Panc1 (cell line): ENCODE results near the gene ENAH. TPM values are rescaled to one million over a fixed set of nuclear protein-coding genes. Genes with fewer than 3 reads are reported as not detected.

Source experiments
- ATAC-seq: fragments of 200-7000 bp; cut with Tn5 transposase; 2 replicates; pipeline ENCODE4 v1.9.1; 2020; ENCODE audit warnings: mild to moderate bottlenecking, moderate library complexity
- BruUV-seq: library from RNA; stranded (reverse); fragments of 400-500 nt; replicated peaks from 2 replicates; lab custom pipeline; 2021; lab: Mats Ljungman, UMichigan
- CTCF ChIA-PET: fragments of 300-600 bp; sonication (Branson Sonifier 250); formaldehyde crosslinking; loops from one replicate; lab custom pipeline; 2022; ENCODE audit warnings: antibody characterized with exemption; lab: Charles Lee
- POLR2A ChIA-PET: fragments of 300-600 bp; sonication (Branson Sonifier 250); formaldehyde crosslinking; loops from one replicate; lab custom pipeline; 2022; ENCODE audit warnings: antibody characterized with exemption; lab: Charles Lee
- DNase-seq: peaks from one replicate; pipeline ENCODE4 v3.0.0-alpha.2; 2010; ENCODE audit warnings: low read depth, low spot score
- H3K27ac ChIP-seq: 2 replicates; pipeline ENCODE4 v1.5.1; 2011; ENCODE audit warnings: mild to moderate bottlenecking, low read length, inconsistent platforms
- H3K27me3 ChIP-seq: fragments of 200-500 bp; sonication (Bioruptor generic); 2 replicates; pipeline ENCODE4 v1.6.0; 2014; ENCODE audit warnings: low read length, inconsistent platforms; ENCODE audit not compliant: control insufficient read depth, insufficient read depth
- H3K36me3 ChIP-seq: fragments of 200-500 bp; sonication (Bioruptor generic); 2 replicates; pipeline ENCODE4 v1.5.1; 2014; ENCODE audit warnings: inconsistent platforms, mild to moderate bottlenecking, low read length, moderate library complexity; ENCODE audit not compliant: control insufficient read depth, insufficient read depth
- H3K4me1 ChIP-seq: 2 replicates; pipeline ENCODE4 v1.5.1; 2011; ENCODE audit warnings: inconsistent platforms, mild to moderate bottlenecking, low read length, moderate library complexity; ENCODE audit not compliant: control insufficient read depth, insufficient read depth
- H3K4me3 ChIP-seq, 2 experiments: 2 replicates each; pipeline ENCODE4 v1.5.1; 2011 to 2012; ENCODE audit warnings: low read depth in 2 of 2, low read length in 2 of 2, mild to moderate bottlenecking in 2 of 2, inconsistent platforms in 1 of 2, moderate library complexity in 1 of 2
- H3K9me3 ChIP-seq: fragments of 200-500 bp; sonication (Bioruptor generic); 2 replicates; pipeline ENCODE4 v1.5.1; 2014; ENCODE audit warnings: low read depth, mild to moderate bottlenecking, inconsistent platforms, low read length, moderate library complexity; ENCODE audit not compliant: control insufficient read depth, insufficient read depth
- POLR2AphosphoS5 ChIP-seq: IDR thresholded peaks from 2 replicates; pipeline ENCODE4 v1.6.1; 2012; ENCODE audit warnings: mild to moderate bottlenecking, low read depth, low read length, moderate library complexity
- SIN3A ChIP-seq: IDR thresholded peaks from 2 replicates; pipeline ENCODE4 v1.6.1; 2012; ENCODE audit warnings: low read depth, mild to moderate bottlenecking, low read length, moderate library complexity, borderline replicate concordance; ENCODE audit not compliant: insufficient read depth
- TCF7L2 ChIP-seq: IDR thresholded peaks from 2 replicates; pipeline ENCODE4 v1.6.1; 2011; ENCODE audit warnings: mild to moderate bottlenecking, low read depth, low read length, inconsistent platforms
- in situ Hi-C: cut with HindIII; loops from 2 replicates; pipeline ENCODE4 v1.10.0; 2016; ENCODE audit warnings: low sequenced_read_pairs, low pct_unique_long_range_greater_than_20kb
- intact Hi-C: fragments of 100-400 bp; cut with micrococcal nuclease; formaldehyde crosslinking; loops from one replicate; pipeline ENCODE4 v1.10.0; 2022; ENCODE audit not compliant: unreplicated experiment
- total RNA-seq: library from RNA; stranded (reverse); gene quantifications from one replicate; pipeline ENCODE4 v1.2.1, GENCODE V29; 2021; ENCODE audit not compliant: unreplicated experiment
- TF ChIP-seq, protein P1 (sequence below), 2 experiments: IDR thresholded peaks; 2 replicates each; pipeline ENCODE4 v1.6.1; 2011 to 2012; ENCODE audit warnings: low read depth in 2 of 2, control low read depth in 1 of 2, low read length in 1 of 2, mild to moderate bottlenecking in 1 of 2, moderate library complexity in 1 of 2; ENCODE audit not compliant: insufficient read depth in 1 of 2
- TF ChIP-seq, protein P2 (sequence below): fragments of 450-650 bp; IDR thresholded peaks from 2 replicates; pipeline ENCODE4 v1.5.1; 2017; ENCODE audit warnings: mild to moderate bottlenecking

Gene ENAH
- total RNA-seq, 1 experiment from 2014 or later, result 133 TPM

DNA sequence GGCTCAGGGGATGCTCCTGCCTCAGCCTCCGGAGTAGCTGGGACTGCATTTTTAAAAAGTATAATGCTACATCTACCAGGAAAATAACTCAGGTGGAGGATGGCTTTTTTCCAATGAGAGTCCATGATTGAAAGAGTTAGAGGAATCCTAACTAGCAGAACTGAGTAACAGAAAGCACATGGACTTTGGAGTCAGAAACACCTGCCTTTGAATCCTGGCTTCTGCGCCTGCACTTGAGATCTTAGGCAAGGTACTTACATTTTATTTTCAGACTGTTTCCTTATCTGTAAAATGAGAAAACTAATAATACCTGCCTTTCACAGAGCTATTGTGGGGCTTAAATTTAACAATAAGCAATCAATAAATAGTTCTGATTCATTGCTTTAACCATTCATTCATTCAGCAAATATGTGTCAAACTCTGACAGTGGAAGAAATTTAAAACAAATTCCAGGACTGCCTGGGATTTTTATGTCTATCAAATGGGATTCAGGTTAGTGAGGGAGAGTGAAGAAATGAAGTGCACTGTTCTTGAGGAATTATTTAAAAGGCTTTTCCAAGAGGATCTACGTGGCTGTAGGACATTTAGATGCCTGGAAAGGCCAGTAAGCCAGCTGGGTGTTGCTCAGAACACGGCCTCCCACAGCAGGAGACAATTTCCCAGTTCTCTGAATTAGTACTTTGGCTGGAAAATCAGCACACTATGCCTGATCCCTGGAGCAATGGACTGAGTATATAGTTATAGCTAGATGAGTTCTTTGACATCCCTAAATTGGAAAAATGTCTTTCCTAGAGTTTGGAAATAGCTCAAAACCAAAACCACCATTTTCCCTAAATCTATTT is 212.3 kb downstream of the ENAH start:
- no peaks in the 10 kb centered on the region for H3K9me3 ChIP-seq
- ChIA-PET POLR2A (interaction anchor here (0.6 kb wide), 1 partner anchor 98 kb away, joined by 3 read pairs; no protein-coding TSS in a partner anchor), CTCF (no interaction called here)
- H3K36me3 ChIP-seq, result no peaks in the 10 kb centered on the region
- no peaks in the 10 kb centered on the region for H3K4me1 ChIP-seq
- no TSS peak for BruUV-seq
- DNase-seq (no peak), ATAC-seq (no peak)
- intact Hi-C loops, result no loop called here
- in situ Hi-C loops, result no loop called here
- TF ChIP-seq POLR2AphosphoS5, result no peak
- TF ChIP-seq SIN3A, result no peak
- no peak for TF ChIP-seq TCF7L2
- TF ChIP-seq, protein P1, sequence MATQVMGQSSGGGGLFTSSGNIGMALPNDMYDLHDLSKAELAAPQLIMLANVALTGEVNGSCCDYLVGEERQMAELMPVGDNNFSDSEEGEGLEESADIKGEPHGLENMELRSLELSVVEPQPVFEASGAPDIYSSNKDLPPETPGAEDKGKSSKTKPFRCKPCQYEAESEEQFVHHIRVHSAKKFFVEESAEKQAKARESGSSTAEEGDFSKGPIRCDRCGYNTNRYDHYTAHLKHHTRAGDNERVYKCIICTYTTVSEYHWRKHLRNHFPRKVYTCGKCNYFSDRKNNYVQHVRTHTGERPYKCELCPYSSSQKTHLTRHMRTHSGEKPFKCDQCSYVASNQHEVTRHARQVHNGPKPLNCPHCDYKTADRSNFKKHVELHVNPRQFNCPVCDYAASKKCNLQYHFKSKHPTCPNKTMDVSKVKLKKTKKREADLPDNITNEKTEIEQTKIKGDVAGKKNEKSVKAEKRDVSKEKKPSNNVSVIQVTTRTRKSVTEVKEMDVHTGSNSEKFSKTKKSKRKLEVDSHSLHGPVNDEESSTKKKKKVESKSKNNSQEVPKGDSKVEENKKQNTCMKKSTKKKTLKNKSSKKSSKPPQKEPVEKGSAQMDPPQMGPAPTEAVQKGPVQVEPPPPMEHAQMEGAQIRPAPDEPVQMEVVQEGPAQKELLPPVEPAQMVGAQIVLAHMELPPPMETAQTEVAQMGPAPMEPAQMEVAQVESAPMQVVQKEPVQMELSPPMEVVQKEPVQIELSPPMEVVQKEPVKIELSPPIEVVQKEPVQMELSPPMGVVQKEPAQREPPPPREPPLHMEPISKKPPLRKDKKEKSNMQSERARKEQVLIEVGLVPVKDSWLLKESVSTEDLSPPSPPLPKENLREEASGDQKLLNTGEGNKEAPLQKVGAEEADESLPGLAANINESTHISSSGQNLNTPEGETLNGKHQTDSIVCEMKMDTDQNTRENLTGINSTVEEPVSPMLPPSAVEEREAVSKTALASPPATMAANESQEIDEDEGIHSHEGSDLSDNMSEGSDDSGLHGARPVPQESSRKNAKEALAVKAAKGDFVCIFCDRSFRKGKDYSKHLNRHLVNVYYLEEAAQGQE (IDR thresholded peaks at IDR 0.05; ENCODE audit: insufficient read depth in 1 of 2, low read depth in 2 of 2, low read length in 1 of 2), result no peak
- TF ChIP-seq, protein P2, sequence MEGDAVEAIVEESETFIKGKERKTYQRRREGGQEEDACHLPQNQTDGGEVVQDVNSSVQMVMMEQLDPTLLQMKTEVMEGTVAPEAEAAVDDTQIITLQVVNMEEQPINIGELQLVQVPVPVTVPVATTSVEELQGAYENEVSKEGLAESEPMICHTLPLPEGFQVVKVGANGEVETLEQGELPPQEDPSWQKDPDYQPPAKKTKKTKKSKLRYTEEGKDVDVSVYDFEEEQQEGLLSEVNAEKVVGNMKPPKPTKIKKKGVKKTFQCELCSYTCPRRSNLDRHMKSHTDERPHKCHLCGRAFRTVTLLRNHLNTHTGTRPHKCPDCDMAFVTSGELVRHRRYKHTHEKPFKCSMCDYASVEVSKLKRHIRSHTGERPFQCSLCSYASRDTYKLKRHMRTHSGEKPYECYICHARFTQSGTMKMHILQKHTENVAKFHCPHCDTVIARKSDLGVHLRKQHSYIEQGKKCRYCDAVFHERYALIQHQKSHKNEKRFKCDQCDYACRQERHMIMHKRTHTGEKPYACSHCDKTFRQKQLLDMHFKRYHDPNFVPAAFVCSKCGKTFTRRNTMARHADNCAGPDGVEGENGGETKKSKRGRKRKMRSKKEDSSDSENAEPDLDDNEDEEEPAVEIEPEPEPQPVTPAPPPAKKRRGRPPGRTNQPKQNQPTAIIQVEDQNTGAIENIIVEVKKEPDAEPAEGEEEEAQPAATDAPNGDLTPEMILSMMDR, result no peak
- no peak overlapping the region for H3K27ac ChIP-seq
- H3K4me3 ChIP-seq, result no peak overlapping the region
- no peaks in the 10 kb centered on the region for H3K27me3 ChIP-seq

DNA sequence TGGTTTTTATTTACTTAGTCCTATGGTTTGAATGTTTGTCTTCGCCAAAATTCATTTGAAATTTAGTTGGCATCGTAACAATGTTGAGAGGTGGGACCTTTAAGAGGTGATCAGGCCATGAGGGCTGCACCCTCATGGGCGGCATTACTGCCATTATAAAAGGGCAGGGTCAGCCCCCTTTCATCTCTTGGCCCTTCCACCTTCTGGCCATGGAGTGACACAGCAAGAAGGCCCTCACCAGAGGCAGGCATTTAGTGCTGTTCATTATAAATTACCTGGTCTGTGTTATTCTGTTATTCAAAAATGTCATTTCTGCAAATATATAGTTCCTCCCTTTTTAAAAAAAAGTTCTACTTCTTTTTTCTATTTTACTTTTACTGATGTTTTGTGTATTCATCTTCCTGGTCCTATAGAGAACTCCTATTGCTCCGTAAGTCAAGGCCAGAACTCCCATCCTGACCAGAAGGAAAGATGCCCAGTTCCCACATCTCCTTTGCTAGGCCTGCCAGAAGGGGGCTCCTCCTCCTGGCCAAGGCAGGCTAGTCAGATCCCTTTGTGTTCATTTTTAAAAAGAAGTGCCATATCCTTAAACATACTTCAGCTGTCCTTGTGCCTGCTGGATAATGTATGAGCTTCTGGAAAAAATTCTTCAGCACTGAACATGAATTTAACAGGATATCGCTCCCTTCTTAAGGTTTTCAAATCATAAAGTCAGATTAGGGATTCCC is 215.0 kb downstream of the ENAH start:
- DNase-seq, result no peak

More for the DNA sequence above, 215.0 kb downstream of the ENAH start:
- H3K9me3 ChIP-seq, result no peaks in the 10 kb centered on the region
- intact Hi-C loops (no loop called here), in situ Hi-C loops (no loop called here)
- no peaks in the 10 kb centered on the region for H3K4me1 ChIP-seq
- peak; percentile 77 for ATAC-seq
- POLR2A ChIA-PET, result no interaction called here
- TF ChIP-seq, protein P2, result peak; percentile 73
- TF ChIP-seq SIN3A, result no peak
- H3K27me3 ChIP-seq, result no peaks in the 10 kb centered on the region
- no TSS peak for BruUV-seq
- H3K36me3 ChIP-seq, result no peaks in the 10 kb centered on the region
- CTCF ChIA-PET, result no interaction called here
- H3K27ac ChIP-seq, result no peak overlapping the region; the same call in 1 of the 2 replicates
- H3K4me3 ChIP-seq, result no peak overlapping the region

Other genes with a start within 250 kb of the ENAH start
- 58.2 TPM for gene LBR, start 225.1 kb downstream of the ENAH start, total RNA-seq
- 282 TPM for gene SRP9, start 124.7 kb upstream of the ENAH start, total RNA-seq
- gene EPHX1, start 157.0 kb upstream of the ENAH start, total RNA-seq, result 76.4 TPM
- 31.4 TPM for gene TMEM63A, start 229.3 kb upstream of the ENAH start, total RNA-seq
- gene LEFTY1, start 236.0 kb upstream of the ENAH start, total RNA-seq, result not detected